NCI-H2196 treated with DMSO at 0.1 percent for 48 hours (cell line): ENCODE measurements around the gene SIGLEC9.

Source experiments
- DNase-seq: peaks from one replicate; lab custom pipeline; 2025; ENCODE audit not compliant: unreplicated experiment; lab: John Stamatoyannopoulos, UW

SIGLEC9 gene

DNA sequence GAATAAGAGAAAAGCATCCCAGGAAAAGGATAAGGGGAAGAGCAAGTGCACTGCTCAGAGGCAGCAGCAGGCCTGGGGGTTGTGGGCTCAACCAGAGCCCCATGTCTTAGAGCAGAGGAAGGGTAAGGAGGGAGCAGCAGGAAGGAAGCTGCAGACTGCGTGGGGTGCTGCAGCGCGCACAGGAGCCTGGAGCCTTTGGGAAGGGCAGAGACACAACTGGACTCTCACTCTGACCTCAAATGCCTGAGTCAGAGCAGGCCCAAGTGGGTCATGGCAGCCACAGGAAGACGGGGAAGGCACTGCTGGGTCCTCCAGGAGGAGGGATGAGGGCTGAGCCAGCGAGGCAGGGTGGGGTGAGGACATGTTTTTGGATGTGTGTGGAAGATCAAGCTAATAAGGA is 49.0 kb downstream of the SIGLEC9 start:
- DNase-seq = no peak

DNA sequence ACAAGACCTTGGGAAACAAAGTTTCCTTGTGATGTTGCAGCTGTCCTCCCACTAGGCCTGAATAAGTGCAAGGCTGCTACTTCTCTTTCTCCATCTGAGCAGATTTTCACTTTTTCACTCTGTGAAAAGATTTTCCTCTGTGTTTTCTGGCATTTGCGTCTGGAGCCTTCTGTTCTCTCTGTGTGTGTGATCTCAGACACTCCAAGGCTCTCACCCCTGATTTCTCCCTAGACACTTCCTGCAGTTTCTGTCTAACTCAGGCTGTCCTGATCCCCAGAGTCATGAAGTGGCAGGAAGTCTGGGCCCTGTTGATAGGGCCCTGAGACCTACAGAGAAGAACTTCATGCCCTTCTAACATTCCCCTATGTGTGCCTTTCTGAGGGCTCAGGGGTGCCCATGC is 54.5 kb downstream of the SIGLEC9 start:
- DNase-seq = no peak
